ENCODE measurements around the gene CYTH4. TPM values are rescaled to one million over a fixed set of nuclear protein-coding genes. Genes with fewer than 3 reads are reported as not detected.

Gene CYTH4
- total RNA-seq, 1 donor from 2014 or later, result not detected

GRCh38 chr22:37266581-37267134, 15.7 kb upstream of the CYTH4 start:
- no peak for DNase-seq (ENCODE audit: low read depth)
- TF ChIP-seq CTCF (conservative IDR thresholded peaks at IDR 0.05; ENCODE audit: low read depth, low read length), result no peak
- H3K4me3 ChIP-seq (ENCODE audit: low read depth, low read length), result peak overlapping the region; percentile 59

- peak; percentile 79 for TF ChIP-seq CTCF (conservative IDR thresholded peaks at IDR 0.05; ENCODE audit: low read depth, low read length)
- DNase-seq (ENCODE audit: low read depth), result no peak
- peak overlapping the region; percentile 59 for H3K4me3 ChIP-seq (ENCODE audit: low read depth, low read length)
These were observed 15.1 kb upstream of the CYTH4 start for GRCh38 chr22:37267135-37267587.

GRCh38 chr22:37267661-37268413, 14.5 kb upstream of the CYTH4 start:
- no peak overlapping the region for H3K4me3 ChIP-seq (ENCODE audit: low read depth, low read length)
- no peak for DNase-seq (ENCODE audit: low read depth)
- no peak for TF ChIP-seq CTCF (conservative IDR thresholded peaks at IDR 0.05; ENCODE audit: low read depth, low read length)

DNA sequence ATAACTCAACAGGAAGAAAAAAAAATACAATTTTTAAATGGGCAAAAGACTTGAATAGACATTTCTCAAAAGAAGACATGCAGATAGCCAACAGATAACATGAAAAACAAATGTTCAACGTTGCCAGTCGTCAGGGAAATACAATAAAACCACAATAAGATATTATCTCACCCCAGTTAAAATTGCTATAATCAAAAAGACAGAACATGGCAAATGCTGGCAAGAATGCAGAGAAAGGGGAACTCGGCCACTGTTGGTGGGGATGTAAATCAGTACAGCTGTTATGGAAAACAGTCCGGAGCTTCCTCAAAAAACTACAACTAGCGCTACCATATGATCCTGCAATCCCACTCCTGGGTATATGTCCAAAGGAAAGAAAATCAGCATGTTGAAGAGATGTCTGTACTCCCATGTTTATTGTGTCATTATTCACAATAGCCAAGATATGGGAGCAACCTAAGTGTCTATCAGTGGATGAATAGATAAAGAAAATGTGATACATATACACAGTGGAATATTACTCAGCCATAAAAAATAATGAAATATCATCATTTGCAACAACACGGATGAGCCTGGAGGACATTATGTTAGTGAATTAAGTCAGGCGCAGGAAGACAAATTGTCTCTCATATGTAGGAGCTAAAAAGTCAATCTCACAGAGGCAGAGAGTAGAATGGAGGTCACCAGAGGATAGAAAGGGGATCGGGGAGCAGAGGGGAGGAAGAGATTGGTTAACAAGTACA, 12.2 kb upstream of the CYTH4 start:
- H3K4me3 ChIP-seq (ENCODE audit: low read depth, low read length), result no peak overlapping the region
- TF ChIP-seq CTCF (conservative IDR thresholded peaks at IDR 0.05; ENCODE audit: low read depth, low read length), result no peak
- no peak for DNase-seq (ENCODE audit: low read depth)

DNA sequence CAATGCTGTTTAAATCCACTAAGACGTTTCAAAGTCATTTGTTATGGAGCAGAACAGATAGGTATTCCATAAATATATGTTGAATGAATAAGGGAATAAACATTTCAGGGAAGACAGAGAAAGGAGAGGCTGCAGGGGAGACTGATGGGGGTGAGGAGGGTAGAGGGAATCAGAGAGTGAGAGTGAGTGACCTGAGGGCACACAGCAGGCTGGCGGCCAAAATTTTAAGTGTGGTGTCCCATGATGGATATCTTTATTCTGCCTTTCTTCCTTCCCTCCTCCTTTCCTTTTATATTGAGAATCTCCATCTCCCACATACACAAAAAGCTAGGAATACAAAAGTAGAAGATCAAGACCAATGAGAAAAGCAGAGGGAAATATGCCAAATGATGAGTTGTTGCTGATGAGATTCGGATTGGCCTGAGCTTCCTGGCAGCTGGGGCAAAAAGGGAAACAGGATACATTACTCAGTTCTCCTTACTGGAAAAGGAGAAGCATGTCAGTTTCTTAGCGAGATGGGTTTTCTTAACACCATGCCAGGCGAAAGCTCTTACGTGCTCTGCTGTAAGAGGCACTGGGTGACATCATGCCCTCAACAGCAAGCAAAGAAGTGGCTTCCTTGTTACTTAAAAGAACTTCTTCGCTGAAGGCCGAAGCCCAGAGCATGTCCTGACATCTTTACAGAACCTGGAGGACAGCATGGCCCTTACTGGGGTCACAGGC, 11.2 kb upstream of the CYTH4 start:
- no peak overlapping the region for H3K4me3 ChIP-seq (ENCODE audit: low read depth, low read length)
- DNase-seq (ENCODE audit: low read depth), result no peak
- no peak for TF ChIP-seq CTCF (conservative IDR thresholded peaks at IDR 0.05; ENCODE audit: low read depth, low read length)

DNA sequence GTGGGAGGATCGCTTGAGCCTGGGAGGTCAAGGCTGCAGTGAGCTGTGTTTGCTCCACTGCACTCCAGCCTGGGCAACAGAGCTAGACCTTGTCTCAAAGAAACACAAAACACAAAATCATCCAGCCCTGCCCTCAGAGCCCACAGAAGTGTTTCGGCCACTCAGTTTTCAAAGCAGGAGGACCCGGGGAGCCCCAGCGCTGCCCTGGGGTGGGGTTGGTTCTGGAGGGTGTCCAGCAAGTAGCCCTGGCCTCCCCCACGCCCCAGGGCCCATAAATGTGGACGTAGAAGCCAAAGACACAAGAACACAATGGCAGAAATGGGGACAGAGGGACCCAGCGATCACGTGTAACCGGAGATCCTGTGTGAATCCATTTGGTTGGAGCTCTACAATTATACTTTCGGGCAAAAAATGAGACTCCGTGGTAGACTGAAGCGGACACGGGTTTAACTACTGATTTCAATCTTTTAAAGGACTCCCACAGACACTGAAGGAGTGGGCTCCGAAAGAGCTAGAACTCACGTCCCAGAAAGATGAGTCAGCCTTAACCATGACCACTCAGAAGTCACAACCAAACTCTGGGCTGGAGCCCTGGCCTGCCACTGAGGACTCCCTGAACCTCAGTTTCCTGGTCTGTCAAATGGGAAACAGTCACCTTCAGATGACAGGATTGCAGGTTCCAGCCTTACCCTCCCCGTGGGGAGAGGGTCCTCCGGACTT, 9.0 kb upstream of the CYTH4 start:
- DNase-seq (ENCODE audit: low read depth), result no peak
- H3K4me3 ChIP-seq (ENCODE audit: low read depth, low read length), result no peak overlapping the region

More for the DNA sequence above, 9.0 kb upstream of the CYTH4 start:
- no peak for TF ChIP-seq CTCF (conservative IDR thresholded peaks at IDR 0.05; ENCODE audit: low read depth, low read length)
